AG08396 (cell line): Measurements from ENCODE around the gene KIR2DL1.
"Not testable (repeated sequence)": the region's sequence is repeated elsewhere in the genome, so short reads cannot be mapped to it uniquely, and the experiment has no call there.

Experiments used
- DNase-seq: peaks from one replicate; pipeline ENCODE4 v3.0.0; 2012; ENCODE audit warnings: low spot score, mixed read lengths

The KIR2DL1 gene

DNA sequence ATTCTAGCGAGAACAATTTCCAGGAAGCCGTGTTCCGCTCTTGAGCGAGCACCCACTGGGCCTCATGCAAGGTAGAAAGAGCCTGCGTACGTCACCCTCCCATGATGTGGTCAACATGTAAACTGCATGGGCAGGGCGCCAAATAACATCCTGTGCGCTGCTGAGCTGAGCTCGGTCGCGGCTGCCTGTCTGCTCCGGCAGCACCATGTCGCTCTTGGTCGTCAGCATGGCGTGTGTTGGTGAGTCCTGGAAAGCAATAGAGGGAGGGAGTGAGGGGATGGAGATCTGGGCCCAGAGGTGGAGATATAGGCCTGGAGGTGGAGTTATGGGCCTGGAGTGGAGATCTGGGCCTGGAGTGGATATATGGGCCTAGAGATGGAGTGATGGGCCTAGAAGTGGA is at the start of gene KIR2DL1:
TSS of gene KIR2DL1 (plus strand) at position 148 of the 400 bp plus-strand sequence. CDS start at position 206, 58 bp downstream.
- DNase-seq, result not testable (repeated sequence)

DNA sequence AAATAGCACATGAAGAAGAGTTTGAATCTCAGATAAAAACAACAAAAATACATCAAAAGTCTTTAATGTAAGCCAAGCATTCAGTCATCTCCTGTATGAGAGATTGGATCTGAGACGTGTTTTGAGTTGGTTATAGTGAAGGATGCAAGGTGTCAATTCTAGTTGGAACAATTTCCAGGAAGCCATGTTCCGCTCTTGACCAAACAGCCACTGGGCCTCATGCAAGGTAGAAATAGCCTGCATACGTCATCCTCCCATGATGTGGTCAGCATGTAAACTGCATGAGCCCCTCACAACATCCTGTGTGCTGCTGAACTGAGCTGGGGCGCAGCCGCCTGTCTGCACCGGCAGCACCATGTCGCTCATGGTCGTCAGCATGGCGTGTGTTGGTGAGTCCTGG is 45.5 kb upstream of the KIR2DL1 start, which contains the start of gene KIR3DL3:
TSS of gene KIR3DL3 (plus strand) at position 301 of the 400 bp plus-strand sequence. CDS start at position 356, 55 bp downstream.
- DNase-seq, result no peak

DNA sequence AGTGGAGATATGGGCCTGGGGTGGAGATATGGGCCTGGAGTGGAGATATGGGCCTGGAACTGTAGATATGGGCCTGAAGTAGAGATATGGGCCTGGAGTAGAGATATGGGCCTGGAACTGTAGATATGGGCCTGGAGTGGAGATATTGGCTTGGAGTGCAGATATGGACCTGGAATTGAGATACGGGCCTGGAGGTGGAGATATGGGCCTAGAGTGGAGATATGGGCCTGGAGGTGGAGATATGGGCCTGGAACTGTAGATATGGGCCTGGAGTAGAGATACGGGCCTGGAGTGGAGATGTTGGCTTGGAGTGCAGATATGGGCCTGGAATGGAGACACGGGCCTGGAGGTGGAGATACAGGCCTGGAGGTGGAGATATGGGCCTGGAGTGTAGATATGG is 44.9 kb upstream of the KIR2DL1 start:
- no peak for DNase-seq

DNA sequence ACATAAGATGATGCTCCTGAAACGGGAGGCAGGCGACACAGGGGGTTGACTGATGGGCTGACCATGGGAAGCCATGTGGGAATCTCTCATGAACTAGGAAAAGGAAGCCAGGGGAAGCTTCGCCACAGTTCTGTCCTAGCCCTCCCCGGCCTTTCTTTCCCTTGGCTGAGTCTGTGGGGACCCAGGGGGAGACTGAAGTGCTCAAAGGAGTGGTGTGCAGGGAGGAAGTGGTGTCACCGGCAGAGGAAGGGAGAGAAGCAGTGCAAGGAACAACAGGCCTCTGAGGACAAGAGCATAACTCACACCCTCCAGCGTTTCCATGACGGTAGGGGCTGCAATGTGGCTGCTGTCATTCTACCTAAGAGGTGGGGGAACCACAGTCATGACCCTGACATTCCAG is 44.3 kb upstream of the KIR2DL1 start:
- no peak for DNase-seq

DNA sequence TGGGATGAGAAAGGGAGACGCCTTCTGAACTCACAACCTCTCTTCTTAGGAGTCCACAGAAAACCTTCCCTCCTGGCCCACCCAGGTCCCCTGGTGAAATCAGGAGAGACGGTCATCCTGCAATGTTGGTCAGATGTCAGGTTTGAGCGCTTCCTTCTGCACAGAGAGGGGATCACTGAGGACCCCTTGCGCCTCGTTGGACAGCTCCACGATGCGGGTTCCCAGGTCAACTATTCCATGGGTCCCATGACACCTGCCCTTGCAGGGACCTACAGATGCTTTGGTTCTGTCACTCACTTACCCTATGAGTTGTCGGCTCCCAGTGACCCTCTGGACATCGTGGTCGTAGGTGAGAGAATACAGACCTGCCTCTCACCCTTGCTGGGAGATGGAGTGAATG is 42.0 kb upstream of the KIR2DL1 start:
- no peak for DNase-seq

DNA sequence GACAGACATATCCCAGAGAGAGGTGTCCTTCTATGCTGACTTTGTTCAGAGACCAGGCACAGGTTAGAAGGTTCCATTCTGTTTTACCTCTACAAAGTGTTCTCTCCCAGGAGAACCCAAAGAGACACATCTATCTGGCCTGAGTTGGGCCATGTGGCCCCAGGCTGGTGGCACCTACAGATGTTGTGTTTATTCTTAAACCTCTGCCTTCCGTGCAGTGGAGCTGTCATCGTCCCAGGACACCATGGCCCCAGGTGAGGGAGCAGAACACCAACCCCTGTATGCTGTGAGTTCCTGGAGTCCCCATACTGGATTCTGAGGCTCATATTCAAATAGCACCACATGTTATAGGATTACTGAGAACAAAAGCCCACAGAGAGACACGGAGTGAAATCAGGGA is 41.4 kb upstream of the KIR2DL1 start:
- DNase-seq, result no peak

DNA sequence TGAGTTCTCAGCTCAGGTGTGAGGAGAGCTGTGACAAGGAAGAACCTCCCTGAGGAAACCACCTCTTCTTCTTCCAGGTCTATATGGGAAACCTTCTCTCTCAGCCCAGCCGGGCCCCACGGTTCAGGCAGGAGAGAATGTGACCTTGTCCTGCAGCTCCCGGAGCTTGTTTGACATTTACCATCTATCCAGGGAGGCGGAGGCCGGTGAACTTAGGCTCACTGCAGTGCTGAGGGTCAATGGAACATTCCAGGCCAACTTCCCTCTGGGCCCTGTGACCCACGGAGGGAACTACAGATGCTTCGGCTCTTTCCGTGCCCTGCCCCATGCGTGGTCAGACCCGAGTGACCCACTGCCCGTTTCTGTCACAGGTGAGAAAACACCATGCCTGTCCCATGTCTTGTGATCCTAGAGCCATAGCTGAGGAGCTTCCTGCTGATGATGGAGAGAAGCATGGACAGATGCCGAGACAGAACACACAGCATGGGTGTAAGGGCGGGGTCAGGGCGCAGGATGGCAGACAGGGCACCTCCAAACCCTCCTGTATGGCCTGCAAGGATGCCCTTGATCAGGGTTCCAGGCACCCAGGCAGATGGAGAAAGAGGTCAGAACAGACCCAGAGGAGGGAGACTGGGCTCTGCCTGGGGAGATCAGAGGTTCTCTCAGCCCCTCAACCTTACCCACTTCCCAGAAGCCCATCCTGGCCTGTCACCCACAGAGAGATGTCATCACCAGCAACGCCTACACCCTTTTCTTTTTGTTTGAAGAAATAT is 40.0 kb upstream of the KIR2DL1 start:
- no peak for DNase-seq

DNA sequence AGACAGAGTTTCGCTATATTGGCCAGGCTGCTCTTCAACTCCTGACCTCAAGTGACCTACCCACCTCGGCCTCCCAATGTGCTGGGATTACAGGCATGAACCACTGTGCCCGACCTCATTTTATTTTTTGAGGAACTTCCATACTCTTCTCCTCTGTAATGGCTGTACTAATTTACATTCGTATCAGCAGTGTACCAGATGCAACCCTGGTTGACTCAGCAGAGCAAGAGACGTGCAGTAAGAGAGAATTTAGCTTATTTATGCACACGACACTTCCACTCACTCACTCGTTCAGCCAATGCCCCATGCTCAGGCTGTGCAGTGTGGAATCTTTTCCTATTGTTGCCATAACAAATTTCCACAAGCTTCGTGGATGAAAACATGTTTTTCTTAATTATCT is 38.4 kb upstream of the KIR2DL1 start:
- no peak for DNase-seq

DNA sequence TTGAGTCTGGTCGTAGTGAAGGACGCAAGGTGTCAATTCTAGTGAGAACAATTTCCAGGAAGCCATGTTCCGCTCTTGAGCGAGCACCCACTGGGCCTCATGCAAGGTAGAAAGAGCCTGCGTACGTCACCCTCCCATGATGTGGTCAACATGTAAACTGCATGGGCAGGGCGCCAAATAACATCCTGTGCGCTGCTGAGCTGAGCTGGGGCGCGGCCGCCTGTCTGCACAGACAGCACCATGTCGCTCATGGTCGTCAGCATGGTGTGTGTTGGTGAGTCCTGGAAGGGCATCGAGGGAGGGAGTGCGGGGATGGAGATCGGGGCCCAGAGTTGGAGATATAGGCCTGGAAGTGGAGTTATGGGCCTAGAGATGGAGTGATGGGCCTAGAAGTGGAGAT is 31.3 kb upstream of the KIR2DL1 start, which contains the start of gene KIR2DL3:
TSS of gene KIR2DL3 (plus strand) at position 208 of the 400 bp plus-strand sequence. CDS start at position 241, 33 bp downstream.
- DNase-seq, result not testable (repeated sequence)

DNA sequence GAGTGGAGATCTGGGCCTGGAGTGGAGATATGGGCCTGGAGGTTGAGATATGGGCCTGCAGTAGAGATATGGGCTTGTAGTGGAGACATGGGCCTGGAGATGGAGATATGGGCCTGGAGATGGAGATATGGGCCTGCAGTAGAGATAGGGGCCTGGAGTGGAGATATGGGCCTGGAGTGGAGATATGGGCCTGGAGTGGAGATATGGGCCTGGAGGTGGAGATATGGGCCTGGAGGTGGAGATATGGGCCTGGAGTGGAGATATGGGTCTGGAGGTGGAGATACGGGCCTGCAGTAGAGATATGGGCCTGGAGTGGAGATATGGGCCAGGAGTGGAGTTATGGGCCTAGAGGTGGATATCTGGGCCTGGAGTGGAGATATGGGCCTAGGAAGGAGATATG is 30.9 kb upstream of the KIR2DL1 start:
- no peak for DNase-seq

DNA sequence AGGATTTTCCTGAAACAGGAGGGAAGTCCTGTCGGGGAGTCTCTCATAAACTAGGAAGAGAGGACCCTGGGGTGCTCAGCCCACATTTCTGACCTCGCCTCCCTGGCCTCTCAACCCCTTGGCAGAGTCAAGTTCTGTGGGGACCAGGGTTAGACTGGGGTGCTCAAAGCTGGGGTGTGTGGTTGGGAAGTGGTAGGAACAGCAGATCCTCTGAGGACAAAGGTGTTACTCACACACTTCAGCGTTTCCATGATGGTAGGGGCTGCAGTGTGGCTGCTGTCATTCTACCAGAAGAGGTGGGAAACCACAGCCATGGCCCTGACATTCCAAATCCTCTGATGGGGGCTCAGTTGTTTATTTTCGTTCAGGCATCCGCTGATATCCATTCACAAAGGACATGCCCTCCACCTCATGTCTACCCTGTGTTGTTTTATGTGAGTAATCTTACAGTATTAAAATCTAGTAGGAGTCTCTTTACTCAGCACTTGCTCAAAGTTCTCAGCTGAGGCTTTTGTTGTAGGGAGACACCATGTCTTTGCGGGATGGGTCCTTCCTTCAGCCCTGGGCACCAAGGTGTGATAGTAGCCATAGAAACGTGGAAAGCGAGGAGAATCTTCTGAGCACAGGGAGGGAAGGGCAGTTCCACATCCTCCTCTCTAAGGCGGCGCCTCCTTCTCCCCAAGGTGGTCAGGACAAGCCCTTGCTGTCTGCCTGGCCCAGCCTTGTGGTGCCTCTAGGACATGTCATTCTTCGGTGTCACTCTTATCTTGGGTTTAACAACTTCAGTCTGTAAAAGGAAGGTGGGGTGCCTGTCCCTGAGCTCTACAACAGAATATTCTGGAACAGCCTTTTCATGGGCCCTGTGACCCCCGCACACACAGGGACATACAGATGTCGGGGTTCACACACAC is 29.8 kb upstream of the KIR2DL1 start:
- no peak for DNase-seq

DNA sequence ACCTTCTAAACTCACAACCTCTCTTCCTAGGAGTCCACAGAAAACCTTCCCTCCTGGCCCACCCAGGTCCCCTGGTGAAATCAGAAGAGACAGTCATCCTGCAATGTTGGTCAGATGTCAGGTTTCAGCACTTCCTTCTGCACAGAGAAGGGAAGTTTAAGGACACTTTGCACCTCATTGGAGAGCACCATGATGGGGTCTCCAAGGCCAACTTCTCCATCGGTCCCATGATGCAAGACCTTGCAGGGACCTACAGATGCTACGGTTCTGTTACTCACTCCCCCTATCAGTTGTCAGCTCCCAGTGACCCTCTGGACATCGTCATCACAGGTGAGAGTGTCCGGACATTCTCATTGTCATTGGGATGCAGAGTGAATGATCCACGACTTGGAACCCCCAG is 27.6 kb upstream of the KIR2DL1 start:
- DNase-seq, result not testable (repeated sequence)

DNA sequence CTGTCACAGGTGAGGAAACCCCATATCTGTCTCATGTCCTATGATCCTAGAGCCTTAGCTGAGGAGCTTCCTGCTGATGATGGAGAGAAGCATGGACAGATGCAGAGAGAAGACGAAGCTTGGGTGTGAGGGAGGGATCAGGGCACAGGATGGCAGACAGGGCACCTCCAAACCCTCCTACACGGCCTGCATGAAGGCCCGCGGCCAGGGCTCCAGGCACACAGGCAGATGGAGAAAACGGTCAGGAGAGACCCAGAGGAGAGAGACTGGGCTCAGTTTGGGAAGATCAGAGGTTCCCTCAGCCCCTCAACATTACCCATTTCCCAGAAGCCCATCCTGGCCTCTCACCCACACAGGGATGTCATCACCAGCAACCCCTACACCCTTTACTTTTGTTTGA is 25.5 kb upstream of the KIR2DL1 start:
- DNase-seq, result not testable (repeated sequence)

DNA sequence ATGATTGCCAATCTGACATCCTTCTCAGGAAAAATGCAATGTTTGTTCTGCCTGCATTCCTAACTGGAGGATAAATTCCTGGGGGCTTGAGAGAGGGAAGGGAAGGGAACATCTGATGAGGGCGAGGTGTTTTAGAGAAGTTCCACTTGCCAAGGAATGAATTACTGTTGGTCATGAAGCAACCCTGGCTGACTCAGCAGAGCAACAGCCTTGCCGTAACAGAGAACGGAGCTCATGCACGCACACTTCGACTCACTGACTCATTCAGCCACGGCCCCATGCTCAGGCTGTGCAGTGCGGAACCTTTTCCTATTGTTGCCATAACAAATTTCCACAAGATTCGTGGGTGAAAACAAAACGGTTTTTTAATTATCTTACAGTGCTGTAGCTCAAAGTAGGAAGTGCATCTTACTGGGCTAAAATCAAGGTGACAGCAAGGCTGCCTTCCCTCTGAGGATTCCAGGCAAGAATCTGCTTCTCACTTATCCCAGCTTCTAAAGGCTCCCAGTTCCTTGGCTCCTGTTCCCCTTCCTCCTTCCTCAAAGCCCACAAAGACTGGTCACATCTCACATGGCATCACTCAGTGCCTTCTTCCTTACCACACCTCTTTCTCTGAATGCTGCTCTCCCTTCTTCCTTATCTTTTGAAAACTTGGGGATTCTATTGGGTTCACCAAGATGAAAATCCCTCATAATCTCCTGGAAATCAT is 21.8 kb upstream of the KIR2DL1 start:
- not testable (repeated sequence) for DNase-seq

DNA sequence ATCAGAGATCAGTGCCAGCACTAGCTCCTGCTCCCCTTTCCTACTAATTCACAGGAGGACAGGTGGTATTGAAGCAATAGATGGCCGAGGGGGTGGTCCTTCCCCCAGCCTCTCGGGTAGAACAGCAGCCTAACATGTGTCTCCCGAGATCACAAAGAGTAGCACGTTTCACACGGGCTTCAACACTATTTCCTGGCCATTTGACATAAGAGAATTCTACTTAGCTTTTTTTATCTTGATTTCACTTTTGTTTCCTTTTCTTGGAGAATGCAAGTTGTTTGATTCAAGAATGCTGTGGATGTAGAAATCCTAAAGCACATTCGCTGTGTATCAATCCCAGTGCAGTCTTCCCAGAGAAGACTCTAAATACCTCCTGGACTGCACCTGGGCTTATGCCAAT is 19.3 kb upstream of the KIR2DL1 start:
- DNase-seq, result not testable (repeated sequence)

DNA sequence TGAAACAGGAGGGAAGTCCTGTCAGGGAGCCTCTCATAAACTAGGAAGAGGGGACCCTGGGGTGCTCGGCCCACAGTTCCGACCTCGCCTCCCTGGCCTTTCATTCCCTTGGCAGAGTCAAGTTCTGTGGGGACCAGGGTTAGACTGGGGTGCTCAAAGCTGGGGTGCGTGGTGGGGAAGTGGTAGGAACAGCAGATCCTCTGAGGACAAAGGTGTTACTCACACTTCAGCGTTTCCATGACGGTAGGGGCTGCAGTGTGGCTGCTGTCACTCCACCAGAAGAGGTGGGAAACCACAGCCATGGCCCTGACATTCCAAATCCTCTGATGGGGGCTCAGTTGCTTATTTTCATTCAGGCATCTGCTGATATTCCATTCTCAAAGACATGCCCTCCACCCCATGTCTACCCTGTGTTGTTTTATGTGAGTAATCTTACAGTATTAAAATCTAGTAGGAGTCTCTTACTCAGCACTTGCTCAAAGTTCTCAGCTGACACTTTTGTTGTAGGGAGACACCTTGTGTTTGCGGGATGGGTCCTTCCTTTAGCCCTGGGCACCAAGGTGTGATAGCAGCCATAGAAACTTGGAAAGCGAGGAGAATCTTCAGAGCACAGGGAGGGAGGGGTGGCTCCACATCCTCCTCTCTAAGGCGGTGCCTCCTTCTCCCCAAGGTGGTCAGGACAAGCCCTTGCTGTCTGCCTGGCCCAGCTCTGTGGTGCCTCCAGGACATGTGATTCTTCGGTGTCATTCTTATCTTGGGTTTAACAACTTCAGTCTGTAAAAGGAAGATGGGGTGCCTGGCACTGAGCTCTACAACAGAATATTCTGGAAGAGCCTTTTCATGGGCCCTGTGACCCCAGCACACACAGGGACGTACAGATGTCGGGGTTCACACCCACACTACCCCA is 13.1 kb upstream of the KIR2DL1 start:
- DNase-seq, result not testable (repeated sequence)

DNA sequence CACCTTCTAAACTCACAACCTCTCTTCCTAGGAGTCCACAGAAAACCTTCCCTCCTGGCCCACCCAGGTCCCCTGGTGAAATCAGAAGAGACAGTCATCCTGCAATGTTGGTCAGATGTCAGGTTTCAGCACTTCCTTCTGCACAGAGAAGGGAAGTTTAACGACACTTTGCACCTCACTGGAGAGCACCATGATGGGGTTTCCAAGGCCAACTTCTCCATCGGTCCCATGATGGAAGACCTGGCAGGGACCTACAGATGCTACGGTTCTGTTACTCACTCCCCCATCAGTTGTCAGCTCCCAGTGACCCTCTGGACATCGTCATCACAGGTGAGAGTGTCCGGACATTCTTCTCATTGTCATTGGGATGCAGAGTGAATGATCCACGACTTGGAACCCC is 11.0 kb upstream of the KIR2DL1 start:
- DNase-seq, result not testable (repeated sequence)

DNA sequence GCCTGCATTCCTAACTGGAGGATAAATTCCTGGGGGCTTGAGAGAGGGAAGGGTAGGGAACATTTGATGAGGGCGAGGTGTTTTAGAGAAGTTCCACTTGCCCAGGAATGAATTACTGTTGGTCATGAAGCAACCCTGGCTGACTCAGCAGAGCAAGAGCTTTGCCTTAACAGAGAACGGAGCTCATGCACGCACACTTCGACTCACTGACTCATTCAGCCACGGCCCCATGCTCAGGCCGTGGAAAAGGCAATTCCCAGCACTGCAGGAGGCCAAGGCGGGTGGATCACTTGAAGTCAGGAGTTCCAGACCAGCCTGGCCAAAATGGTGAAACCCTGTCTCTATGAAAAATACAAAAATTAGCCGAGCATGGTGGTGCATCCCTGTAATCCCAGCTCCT is 5.4 kb upstream of the KIR2DL1 start:
- not testable (repeated sequence) for DNase-seq

DNA sequence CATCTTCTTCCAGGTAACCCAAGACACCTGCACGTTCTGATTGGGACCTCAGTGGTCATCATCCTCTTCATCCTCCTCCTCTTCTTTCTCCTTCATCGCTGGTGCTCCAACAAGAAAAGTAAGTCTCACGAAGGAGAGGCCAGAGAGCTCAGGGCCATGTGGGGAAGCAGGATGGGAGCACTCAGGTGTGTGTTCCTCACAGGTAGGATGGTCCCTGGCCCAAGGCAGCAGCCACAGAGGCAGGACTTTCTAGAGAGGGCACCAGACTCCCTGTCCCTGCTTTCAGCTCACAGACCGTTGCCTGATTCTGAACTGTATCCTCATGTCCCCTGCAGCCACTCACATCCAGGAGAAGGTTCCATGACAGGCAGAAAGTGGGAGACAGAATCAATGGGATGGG is 3.1 kb upstream of the KIR2DL1 start:
- DNase-seq, result not testable (repeated sequence)

DNA sequence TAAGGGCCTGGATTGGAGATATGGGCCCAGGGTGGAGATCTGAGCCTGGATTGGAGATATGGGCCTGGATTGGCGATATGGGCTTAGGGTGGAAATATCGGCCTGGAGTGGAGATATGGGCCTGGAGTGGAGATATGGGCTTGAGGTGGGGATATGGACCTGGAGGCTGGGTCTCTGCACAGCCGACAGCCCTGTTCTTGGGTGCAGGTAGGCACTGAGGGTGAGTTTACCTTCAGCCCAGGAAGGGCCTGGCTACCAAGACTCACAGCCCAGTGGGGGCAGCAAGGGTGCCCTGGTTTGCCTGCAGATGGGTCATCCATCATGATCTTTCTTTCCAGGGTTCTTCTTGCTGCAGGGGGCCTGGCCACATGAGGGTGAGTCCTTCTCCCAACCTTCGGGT is 918 bp downstream of the KIR2DL1 start:
- DNase-seq, result not testable (repeated sequence)
